ENCODE data around the gene SF3A1. TPM values are rescaled to one million over a fixed set of nuclear protein-coding genes. Genes with fewer than 3 reads are reported as not detected.

Gene SF3A1
- total and polyA plus RNA-seq, 4 donors: 19.6 to 41.6 (median 23.9) TPM

DNA sequence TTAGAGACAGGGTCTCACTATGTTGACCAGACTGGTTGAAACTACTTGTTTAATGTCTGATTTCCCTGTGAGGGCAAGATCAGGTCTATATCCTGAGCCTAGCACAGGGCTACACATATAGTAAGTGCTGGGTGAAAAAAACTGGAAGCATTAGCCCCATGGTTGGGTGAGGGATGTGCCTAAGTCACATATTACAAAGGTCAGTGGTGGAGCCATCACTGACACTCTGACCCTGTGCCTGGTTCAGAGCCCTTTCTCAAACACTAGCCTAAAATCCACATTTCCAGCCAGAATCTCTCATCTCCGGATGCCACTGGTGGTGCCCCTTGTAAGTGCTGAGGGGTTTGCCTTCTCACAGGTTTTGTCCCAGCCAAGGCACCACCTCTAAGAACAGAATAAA is 38.9 kb downstream of the SF3A1 start:
- peaks cover 9 to 52% (median 31%) of the 10 kb centered on the region in 4 donors for H3K4me1 ChIP-seq (ENCODE audit: control insufficient read depth in 4 of 4, insufficient read depth in 4 of 4, low read length in 3 of 4)
- H3K27me3 ChIP-seq (ENCODE audit: control insufficient read depth in 4 of 4, insufficient read depth in 4 of 4, low read length in 3 of 4): no peaks in the 10 kb centered on the region
- H3K36me3 ChIP-seq (ENCODE audit: control insufficient read depth in 4 of 4, insufficient read depth in 3 of 4, low read depth in 1 of 4, low read length in 3 of 4): peaks cover 0 to 2% (median 1%) of the 10 kb centered on the region in 4 donors
- H3K9ac ChIP-seq (ENCODE audit: low read depth in 1 of 2, low read length in 2 of 2): peak overlapping the region in 1 of 2 donors; percentile 16
- TF ChIP-seq, protein P1, sequence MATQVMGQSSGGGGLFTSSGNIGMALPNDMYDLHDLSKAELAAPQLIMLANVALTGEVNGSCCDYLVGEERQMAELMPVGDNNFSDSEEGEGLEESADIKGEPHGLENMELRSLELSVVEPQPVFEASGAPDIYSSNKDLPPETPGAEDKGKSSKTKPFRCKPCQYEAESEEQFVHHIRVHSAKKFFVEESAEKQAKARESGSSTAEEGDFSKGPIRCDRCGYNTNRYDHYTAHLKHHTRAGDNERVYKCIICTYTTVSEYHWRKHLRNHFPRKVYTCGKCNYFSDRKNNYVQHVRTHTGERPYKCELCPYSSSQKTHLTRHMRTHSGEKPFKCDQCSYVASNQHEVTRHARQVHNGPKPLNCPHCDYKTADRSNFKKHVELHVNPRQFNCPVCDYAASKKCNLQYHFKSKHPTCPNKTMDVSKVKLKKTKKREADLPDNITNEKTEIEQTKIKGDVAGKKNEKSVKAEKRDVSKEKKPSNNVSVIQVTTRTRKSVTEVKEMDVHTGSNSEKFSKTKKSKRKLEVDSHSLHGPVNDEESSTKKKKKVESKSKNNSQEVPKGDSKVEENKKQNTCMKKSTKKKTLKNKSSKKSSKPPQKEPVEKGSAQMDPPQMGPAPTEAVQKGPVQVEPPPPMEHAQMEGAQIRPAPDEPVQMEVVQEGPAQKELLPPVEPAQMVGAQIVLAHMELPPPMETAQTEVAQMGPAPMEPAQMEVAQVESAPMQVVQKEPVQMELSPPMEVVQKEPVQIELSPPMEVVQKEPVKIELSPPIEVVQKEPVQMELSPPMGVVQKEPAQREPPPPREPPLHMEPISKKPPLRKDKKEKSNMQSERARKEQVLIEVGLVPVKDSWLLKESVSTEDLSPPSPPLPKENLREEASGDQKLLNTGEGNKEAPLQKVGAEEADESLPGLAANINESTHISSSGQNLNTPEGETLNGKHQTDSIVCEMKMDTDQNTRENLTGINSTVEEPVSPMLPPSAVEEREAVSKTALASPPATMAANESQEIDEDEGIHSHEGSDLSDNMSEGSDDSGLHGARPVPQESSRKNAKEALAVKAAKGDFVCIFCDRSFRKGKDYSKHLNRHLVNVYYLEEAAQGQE (IDR thresholded peaks at IDR 0.05): peak; percentile 39
- TF ChIP-seq HNF4G (IDR thresholded peaks at IDR 0.05): peak; percentile 60
- no peak for TF ChIP-seq FOXA1 (IDR thresholded peaks at IDR 0.05)
- TF ChIP-seq SP1 (IDR thresholded peaks at IDR 0.05): peak; percentile 75
- no peak for TF ChIP-seq GABPA (IDR thresholded peaks at IDR 0.05 in 1 of 2, conservative IDR thresholded peaks at IDR 0.05 in 1 of 2)
- TF ChIP-seq EGR1 (IDR thresholded peaks at IDR 0.05; ENCODE audit: low read depth in 2 of 2): peak in 1 of 2 donors; percentile 19
- peak; percentile 84 to 85 for TF ChIP-seq HNF4A (conservative IDR thresholded peaks at IDR 0.05)
- TF ChIP-seq YY1 (IDR thresholded peaks at IDR 0.05): peak; percentile 67
- TF ChIP-seq NR2F2 (IDR thresholded peaks at IDR 0.05): no peak
- peak; percentile 81 to 84 for TF ChIP-seq RXRA (IDR thresholded peaks at IDR 0.05)
- TF ChIP-seq RAD21 (IDR thresholded peaks at IDR 0.05): peak in 1 of 2 donors; percentile 24
- H3K4me3 ChIP-seq (ENCODE audit: low read depth in 1 of 3, low read length in 3 of 3): no peak overlapping the region
- no peaks in the 10 kb centered on the region for H3K9me3 ChIP-seq (ENCODE audit: control insufficient read depth in 4 of 4, low read length in 3 of 4)
- peak overlapping the region; percentile 75 to 89 for H3K27ac ChIP-seq (ENCODE audit: low read depth in 1 of 2, low read length in 2 of 2)
- WGBS: 45% methylated on average over 1 of the region's 1 CpG
- no peak for DNase-seq (ENCODE audit: low spot score)

DNA sequence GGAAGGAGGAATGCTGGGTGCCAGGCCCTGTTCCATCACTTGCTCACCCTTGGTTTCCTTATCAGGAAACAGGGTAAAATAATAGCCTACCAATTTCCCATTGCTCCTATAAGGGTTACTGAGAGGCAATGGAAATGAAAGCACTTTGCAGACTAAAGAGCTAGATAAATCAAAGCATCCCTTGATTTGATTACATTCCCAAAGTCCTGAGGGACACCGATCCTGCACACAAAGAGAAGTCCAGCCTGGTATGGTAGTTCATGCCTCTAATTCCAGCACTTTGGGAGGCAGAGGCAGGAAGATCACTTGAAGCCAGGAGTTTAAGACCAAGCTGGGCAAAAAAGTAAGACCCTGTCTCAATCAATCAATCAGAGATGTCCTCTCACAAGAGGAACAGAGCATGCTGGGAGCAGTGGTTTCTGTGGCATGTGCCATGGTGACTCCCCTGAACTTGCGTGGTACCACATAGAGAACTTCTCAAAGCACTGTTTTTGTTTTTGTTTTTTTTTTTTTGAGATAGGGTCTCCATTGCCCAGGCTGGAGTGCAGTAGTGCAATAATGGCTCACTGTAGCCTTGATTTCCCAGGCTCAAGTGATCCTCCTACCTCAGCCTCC is 40.6 kb downstream of the SF3A1 start:
- TF ChIP-seq HNF4G (IDR thresholded peaks at IDR 0.05) (no peak), FOXA2 (IDR thresholded peaks at IDR 0.05) (no peak), GABPA (IDR thresholded peaks at IDR 0.05 in 1 of 2, conservative IDR thresholded peaks at IDR 0.05 in 1 of 2) (no peak), RAD21 (IDR thresholded peaks at IDR 0.05) (no peak), YY1 (IDR thresholded peaks at IDR 0.05) (no peak), SP1 (IDR thresholded peaks at IDR 0.05) (no peak), NR2F2 (IDR thresholded peaks at IDR 0.05) (no peak), RXRA (IDR thresholded peaks at IDR 0.05) (no peak), HNF4A (conservative IDR thresholded peaks at IDR 0.05) (no peak), TAF1 (conservative IDR thresholded peaks at IDR 0.05) (no peak), JUND (IDR thresholded peaks at IDR 0.05) (no peak), EGR1 (IDR thresholded peaks at IDR 0.05; ENCODE audit: low read depth in 2 of 2) (no peak), FOXA1 (IDR thresholded peaks at IDR 0.05) (no peak)
- TF ChIP-seq, protein P2, sequence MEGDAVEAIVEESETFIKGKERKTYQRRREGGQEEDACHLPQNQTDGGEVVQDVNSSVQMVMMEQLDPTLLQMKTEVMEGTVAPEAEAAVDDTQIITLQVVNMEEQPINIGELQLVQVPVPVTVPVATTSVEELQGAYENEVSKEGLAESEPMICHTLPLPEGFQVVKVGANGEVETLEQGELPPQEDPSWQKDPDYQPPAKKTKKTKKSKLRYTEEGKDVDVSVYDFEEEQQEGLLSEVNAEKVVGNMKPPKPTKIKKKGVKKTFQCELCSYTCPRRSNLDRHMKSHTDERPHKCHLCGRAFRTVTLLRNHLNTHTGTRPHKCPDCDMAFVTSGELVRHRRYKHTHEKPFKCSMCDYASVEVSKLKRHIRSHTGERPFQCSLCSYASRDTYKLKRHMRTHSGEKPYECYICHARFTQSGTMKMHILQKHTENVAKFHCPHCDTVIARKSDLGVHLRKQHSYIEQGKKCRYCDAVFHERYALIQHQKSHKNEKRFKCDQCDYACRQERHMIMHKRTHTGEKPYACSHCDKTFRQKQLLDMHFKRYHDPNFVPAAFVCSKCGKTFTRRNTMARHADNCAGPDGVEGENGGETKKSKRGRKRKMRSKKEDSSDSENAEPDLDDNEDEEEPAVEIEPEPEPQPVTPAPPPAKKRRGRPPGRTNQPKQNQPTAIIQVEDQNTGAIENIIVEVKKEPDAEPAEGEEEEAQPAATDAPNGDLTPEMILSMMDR (IDR thresholded peaks at IDR 0.05; ENCODE audit: low read depth, low read length, missing input control): no peak
- TF ChIP-seq, protein P3, sequence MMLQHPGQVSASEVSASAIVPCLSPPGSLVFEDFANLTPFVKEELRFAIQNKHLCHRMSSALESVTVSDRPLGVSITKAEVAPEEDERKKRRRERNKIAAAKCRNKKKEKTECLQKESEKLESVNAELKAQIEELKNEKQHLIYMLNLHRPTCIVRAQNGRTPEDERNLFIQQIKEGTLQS (IDR thresholded peaks at IDR 0.05): no peak
- TF ChIP-seq, protein P4, sequence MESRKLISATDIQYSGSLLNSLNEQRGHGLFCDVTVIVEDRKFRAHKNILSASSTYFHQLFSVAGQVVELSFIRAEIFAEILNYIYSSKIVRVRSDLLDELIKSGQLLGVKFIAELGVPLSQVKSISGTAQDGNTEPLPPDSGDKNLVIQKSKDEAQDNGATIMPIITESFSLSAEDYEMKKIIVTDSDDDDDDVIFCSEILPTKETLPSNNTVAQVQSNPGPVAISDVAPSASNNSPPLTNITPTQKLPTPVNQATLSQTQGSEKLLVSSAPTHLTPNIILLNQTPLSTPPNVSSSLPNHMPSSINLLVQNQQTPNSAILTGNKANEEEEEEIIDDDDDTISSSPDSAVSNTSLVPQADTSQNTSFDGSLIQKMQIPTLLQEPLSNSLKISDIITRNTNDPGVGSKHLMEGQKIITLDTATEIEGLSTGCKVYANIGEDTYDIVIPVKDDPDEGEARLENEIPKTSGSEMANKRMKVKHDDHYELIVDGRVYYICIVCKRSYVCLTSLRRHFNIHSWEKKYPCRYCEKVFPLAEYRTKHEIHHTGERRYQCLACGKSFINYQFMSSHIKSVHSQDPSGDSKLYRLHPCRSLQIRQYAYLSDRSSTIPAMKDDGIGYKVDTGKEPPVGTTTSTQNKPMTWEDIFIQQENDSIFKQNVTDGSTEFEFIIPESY (IDR thresholded peaks at IDR 0.05): no peak
- TF ChIP-seq, protein P1 (IDR thresholded peaks at IDR 0.05): no peak
- Histone ChIP-seq H3K27me3 (ENCODE audit: control insufficient read depth in 4 of 4, insufficient read depth in 4 of 4, low read length in 3 of 4) (no peaks in the 10 kb centered on the region), H3K27ac (ENCODE audit: low read depth in 1 of 2, low read length in 2 of 2) (peak overlapping the region; percentile 75 to 89), H3K9me3 (ENCODE audit: control insufficient read depth in 4 of 4, low read length in 3 of 4) (no peaks in the 10 kb centered on the region), H3K4me1 (ENCODE audit: control insufficient read depth in 4 of 4, insufficient read depth in 4 of 4, low read length in 3 of 4) (peaks cover 18 to 69% (median 45%) of the 10 kb centered on the region in 4 donors), H3K36me3 (ENCODE audit: control insufficient read depth in 4 of 4, insufficient read depth in 3 of 4, low read depth in 1 of 4, low read length in 3 of 4) (peaks cover 0 to 2% (median 1%) of the 10 kb centered on the region in 4 donors), H3K9ac (ENCODE audit: low read depth in 1 of 2, low read length in 2 of 2) (no peak overlapping the region), H3K4me3 (ENCODE audit: low read depth in 1 of 3, low read length in 3 of 3) (no peak overlapping the region)
- WGBS: 88% methylated on average over 2 of the region's 2 CpGs
- no peak for DNase-seq (ENCODE audit: low spot score)

Measured in liver (tissue), 9 donors.